Kasumi-1 (cell line): Measurements from ENCODE around the gene ADCY2.

ENCODE experiments used
- DNase-seq, 2 experiments: peaks; one replicate each; lab custom pipeline; 2025; lab: John Stamatoyannopoulos, UW

ADCY2 gene

DNA sequence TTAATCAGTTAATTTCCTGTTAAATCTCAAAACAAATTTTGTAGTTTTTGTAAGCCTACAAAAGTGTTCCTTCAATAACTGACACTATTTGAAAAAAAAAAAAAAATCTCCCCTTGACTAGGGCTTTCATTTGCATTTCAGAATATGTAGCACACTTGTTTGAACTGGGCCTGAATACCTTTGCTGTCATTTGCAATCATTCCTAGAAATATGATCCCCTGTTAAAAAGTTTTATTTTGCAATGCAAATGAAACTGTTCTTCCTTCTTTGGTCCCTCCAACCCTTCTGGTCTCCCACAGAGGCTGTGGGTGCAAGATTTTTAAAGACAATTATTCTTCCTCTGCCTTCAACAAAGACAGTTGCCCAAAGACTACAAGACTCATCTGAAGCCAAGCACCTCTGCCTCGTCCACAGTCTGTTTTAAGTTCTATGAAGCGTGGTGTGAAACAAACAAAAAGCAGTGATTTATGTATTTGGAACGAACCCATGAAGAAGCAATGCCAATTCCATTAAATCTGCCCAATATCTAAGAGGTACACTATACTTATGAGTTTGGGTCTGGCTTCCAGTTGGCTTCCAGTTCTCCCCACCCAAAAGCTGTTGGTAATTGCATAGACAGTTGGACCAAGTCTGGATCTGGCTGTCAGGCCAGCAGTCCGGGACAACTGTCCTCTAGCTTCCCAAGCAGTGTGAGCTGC is 388.9 kb downstream of the ADCY2 start:
- DNase-seq = no peak

DNA sequence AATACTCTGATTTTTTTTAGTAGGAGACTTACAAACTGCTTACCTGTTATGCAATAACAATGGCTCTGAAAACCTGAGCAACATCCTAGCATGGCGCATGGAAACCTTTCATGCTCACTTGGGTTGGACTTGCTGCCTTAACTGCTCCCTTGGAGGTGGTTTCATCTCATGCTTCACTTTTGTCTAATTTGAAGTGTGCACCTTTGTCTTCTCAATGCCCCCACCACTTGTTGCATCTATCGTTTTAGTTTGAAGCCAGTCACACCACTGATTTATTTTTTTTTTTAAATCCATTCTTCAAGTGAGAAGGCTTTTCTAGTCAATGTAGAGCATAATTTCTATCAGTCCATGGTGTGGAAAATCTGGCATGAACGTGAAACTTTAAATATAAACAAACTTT is 391.8 kb downstream of the ADCY2 start:
- DNase-seq = no peak

- no peak for DNase-seq
These were observed 393.6 kb downstream of the ADCY2 start for GRCh38 chr5:7789567-7789966.

GRCh38 chr5:7793895-7794294 is 398.0 kb downstream of the ADCY2 start:
- DNase-seq = no peak

DNA sequence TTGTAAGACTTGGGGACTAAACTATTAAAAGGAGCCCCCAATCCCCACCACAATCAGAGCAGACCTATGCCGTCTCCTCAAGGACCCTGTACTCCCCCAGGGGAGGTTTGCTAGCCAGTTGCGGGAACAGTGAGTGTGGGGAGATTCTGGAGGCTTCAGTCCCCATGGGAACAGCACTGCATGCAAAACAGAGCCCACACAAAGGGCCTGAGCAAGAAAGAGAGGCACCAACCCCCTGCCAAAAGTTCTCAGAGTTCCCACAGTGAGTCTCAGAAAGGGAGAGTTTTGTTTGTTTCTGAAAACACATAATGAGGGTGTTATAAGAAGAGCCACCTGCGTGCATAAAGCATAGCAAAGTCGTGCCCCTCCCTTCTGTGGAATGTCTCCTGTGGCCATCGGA is 398.4 kb downstream of the ADCY2 start:
- DNase-seq = no peak

DNA sequence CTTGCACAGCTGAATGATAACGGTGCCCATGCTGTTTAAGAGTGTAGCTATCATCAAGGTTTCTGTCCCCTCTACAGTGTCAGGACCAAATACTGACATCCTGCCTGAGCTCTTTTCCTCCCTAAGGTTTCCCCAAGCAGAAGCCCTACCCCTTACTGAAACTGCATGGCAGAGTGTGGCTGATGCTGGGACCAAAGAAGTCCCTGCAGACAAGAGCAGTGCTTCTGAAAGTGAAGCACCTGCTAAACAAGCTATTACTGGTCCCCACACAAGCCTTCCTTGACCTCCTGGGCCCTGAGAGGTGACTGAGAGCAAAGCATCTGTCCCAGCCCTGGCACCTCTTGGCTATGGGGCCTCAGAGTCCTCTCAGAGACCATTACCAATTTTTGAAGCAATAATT is 398.9 kb downstream of the ADCY2 start:
- DNase-seq = no peak

- no peak for DNase-seq
These were observed 399.4 kb downstream of the ADCY2 start for GRCh38 chr5:7795306-7795705.

- DNase-seq = no peak
These were observed 406.1 kb downstream of the ADCY2 start for GRCh38 chr5:7801891-7802614.

DNA sequence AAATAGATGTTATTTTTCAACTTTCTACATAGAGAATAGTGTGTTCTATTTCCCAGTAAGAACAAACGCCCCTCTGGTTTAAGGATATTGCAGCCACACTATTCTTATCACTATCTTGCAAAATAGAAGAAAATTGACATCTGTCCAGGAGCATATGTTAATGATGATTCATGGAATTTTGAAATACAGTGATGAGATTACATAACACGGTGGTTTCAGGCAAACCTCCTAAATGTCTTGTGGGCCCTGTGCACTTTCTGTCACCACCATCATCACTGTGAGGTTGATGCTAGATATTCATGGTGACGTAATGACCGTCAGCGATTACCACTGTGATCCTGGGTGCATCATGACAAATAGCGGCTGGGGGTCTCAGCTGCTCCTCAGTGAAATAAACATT is 406.9 kb downstream of the ADCY2 start:
- peak; percentile 42 to 51 for DNase-seq

GRCh38 chr5:7803937-7804336 is 408.0 kb downstream of the ADCY2 start:
- DNase-seq = no peak

DNA sequence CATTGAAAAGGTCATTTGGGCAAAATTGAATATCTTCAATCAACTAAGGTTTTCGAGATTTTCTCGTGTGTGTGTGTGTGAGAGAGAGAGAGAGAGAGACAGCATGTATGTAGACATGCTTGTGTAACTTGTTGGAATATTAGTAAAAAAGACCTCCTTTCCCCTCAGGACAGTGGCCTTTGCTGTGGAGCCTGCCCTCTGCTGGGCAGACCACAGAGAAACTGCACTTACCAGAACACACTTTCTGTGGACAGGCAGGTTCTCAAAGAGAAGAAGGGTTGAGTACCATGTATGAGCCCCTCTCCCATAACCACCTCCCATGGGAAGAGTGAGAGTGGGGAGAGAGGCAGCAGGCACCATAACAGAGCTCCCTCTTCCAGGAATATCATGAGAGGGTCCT is 409.4 kb downstream of the ADCY2 start:
- DNase-seq = peak; percentile 22 to 23

GRCh38 chr5:7808998-7809397 is 413.1 kb downstream of the ADCY2 start:
- DNase-seq = no peak

GRCh38 chr5:7811715-7812114 is 415.8 kb downstream of the ADCY2 start:
- no peak for DNase-seq

DNA sequence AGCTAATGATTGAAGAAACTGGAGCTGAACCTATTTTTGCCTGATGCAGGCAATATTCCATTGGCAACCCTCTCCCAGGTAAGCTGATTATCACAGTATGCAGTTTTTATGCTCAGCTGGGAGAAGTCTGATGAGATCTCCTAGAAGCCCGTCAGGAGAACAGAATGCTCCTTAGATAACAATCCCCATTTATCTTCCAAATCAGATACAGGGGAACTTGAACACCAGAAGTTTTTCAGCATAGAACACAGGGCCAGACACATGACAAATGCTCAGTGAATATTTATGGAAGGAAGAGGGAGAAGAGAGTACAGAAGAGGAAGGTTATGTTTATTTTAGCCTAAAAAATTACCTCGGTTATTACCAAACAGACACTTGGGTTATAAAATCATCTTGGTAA is 417.1 kb downstream of the ADCY2 start:
- DNase-seq = no peak

DNA sequence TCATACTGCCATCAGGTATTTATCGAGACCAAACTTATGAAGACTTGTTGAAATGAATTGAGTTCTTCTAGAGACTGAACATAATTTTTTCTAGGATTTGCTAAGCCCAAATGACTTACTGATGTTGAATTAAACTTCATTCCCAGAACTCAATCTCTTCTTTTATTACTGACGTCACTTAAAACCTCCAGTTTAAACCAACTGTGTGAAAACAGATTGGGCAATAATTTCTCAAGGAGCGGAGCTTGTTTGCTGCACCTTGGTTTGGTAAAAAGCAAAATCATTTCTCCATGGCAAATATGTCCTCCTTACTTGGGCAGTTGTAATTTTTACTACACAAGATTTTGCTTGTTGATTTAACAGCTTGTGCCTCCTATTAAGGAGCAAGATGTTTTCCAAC is 417.6 kb downstream of the ADCY2 start:
- DNase-seq = no peak

- no peak for DNase-seq
These were observed 418.9 kb downstream of the ADCY2 start for GRCh38 chr5:7814816-7815215.

DNA sequence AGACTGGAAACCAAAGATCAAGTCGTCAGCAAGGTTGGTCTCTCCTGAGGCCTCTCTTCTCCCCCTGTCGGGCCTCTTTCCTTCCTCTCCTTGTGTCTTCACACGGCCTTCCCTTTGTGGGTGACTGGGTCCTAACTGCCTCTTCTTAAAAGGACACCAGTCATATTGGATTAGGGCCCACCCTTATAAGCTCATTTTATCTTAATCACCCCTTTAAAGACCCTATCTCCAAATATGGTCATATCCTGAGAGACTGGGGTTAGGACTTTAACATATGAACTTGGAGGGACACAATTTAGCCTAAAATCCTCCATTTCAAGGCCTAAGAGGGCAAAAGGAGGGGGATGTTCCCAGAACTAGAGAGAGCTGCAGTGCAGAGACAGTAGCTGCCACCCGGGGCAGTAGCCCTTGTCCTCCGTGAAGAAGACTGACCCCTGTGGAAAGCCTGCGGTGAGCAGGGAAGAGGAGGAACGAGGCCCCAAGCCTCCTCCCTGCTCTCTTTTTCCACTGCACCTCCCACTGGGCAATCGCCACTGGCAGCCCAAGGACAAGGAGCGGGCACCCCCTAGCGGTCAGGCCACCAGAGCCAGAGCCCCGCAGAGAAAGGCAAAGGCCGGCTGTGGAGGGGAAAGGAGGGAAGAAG is 420.1 kb downstream of the ADCY2 start:
- peak; percentile 94 to 95 for DNase-seq

DNA sequence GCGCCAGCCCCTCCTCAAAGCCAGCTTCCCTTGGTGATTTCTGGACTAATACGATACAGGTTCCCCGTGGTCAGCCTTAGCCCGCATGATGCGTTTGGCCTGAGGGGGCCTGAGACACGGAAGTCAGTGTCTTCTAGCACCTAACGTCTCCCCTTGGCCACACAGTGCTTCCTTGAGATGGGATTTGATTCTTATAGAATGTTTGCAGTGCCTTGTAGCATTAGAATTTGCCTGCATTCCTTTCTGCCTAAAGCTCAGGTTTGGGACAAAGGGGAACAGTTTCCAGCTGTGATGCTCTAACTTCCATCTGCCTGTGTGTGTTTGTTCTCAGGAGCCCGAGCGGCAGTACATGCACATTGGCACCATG is 420.6 kb downstream of the ADCY2 start:
- no peak for DNase-seq

- no peak for DNase-seq
These were observed 426.5 kb downstream of the ADCY2 start for GRCh38 chr5:7822449-7822848.

- DNase-seq = no peak
These were observed 427.7 kb downstream of the ADCY2 start for GRCh38 chr5:7823594-7823993.

DNA sequence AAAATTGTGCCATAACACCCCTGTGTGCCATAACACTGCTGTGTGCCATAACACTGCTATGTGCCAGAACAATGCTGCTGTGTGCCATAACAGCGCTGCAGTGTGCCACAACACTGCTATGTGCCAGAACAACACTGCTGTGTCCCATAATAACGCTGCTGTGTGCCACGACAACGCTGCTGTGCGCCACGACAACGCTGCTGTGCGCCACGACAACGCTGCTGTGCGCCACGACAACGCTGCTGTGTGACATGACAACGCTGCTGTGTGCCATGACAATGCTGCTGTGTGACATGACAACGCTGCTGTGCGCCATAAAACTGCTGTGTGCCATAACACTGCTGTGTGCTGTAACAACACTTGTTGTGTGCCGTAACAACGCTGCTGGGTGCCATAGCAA is 429.1 kb downstream of the ADCY2 start:
- DNase-seq = no peak

GRCh38 chr5:7825630-7826029 is 429.7 kb downstream of the ADCY2 start:
- DNase-seq = no peak

GRCh38 chr5:7827610-7828009 is 431.7 kb downstream of the ADCY2 start:
- DNase-seq = no peak
